Activated T-cell treated with anti-CD3 and anti-CD28 coated beads, Interleukin-2, amount 50 U/mL, for 72 hours (primary cell): ENCODE results near the gene FAM13A. TPM values are rescaled to one million over a fixed set of nuclear protein-coding genes. Genes with fewer than 3 reads are reported as not detected.
"Not testable (repeated sequence)": the region's sequence is repeated elsewhere in the genome, so short reads cannot be mapped to it uniquely, and the experiment has no call there.

Experiments
- ATAC-seq, 2 donors: fragments of 150-1000 bp; cut with Tn5 transposase; replicated peaks in 1 of 2; 2 replicates each; pipeline ENCODE4 v1.10.0; 2021; ENCODE audit warnings: moderate library complexity in 2 of 2, mild to moderate bottlenecking in 1 of 2
- DNase-seq, 2 donors: peaks; one replicate each; pipeline ENCODE4 v3.0.0; 2021 to 2022; ENCODE audit warnings: mixed read lengths in 1 of 2
- H3K27ac Mint-ChIP-seq: one replicate; pipeline ENCODE4 v1.8.0; 2022; ENCODE audit warnings: mild to moderate bottlenecking, moderate library complexity, mixed read lengths
- H3K27me3 Mint-ChIP-seq: one replicate; pipeline ENCODE4 v1.8.0; 2022; ENCODE audit warnings: low read depth, mixed read lengths
- H3K36me3 Mint-ChIP-seq, 2 donors: one replicate each; pipeline ENCODE4 v1.8.0; 2022; ENCODE audit warnings: mixed read lengths in 2 of 2, mild to moderate bottlenecking in 1 of 2; ENCODE audit not compliant: insufficient read depth in 2 of 2
- H3K4me1 Mint-ChIP-seq: one replicate; pipeline ENCODE4 v1.8.0; 2022; ENCODE audit warnings: low read depth, mixed read lengths
- H3K4me3 Mint-ChIP-seq, 2 donors: one replicate each; pipeline ENCODE4 v1.8.0; 2022; ENCODE audit warnings: mild to moderate bottlenecking in 2 of 2, mixed read lengths in 2 of 2, moderate library complexity in 2 of 2
- H3K9me3 Mint-ChIP-seq, 2 donors: one replicate each; pipeline ENCODE4 v1.8.0; 2022; ENCODE audit warnings: mixed read lengths in 2 of 2
- total RNA-seq, 2 donors: library from RNA; stranded (reverse); gene quantifications; one replicate each; pipeline ENCODE4 v1.2.3, GENCODE V29; 2022

FAM13A gene
- total RNA-seq, 2 donors from 2014 or later = 4.4 to 5.9 TPM

DNA sequence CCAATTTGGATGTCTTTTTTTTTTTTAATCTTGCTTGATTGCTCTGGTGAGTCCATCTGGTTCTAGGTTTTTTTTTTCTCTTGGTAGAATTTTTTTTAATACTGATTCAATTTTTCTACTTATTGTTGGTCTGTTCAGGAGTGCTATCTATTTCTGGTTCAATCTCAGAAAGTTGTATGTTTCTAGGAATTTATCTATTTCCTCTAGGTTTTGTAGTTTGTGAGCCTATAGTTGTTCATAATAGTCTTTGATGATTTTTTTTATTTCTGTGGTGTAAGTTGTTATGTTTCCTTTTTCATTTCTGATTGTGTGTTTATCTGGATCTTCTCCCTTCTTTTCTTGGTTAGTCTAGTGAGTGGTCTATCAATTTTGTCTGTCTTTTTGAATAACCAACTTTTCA lies 129.6 kb downstream of the FAM13A start:
- Mint-ChIP-seq H3K4me1 (peaks cover 25% of the 10 kb centered on the region), H3K9me3 (peaks cover 2 to 5% of the 10 kb centered on the region in 2 donors), H3K4me3 (no peak overlapping the region), H3K36me3 (peaks cover 0 to 5% of the 10 kb centered on the region in 2 donors), H3K27ac (peak overlapping the region; percentile 56), H3K27me3 (no peaks in the 10 kb centered on the region)
- ATAC-seq (no peak), DNase-seq (no peak)

DNA sequence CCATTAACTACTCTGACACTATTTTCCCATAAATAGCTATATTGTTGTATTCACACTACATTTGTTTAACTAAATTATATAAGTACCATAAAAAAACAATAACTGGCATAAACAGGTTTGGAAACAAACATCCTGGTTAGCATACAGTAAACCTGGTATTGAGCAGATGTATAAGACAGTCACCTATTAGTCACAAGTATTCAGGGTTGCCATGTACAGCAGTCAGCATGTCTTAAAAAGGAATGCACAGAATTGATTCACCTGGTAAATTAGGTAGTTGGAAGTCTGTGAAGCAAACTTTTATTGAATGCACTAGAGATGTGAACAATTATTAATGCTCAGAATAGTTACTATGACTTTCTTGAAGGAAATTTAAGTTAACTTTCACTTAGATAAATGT lies 137.9 kb downstream of the FAM13A start:
- H3K4me3 Mint-ChIP-seq = no peak overlapping the region
- H3K36me3 Mint-ChIP-seq = peaks cover 0 to 7% of the 10 kb centered on the region in 2 donors
- no peak overlapping the region for H3K27ac Mint-ChIP-seq
- H3K27me3 Mint-ChIP-seq = no peaks in the 10 kb centered on the region
- H3K4me1 Mint-ChIP-seq = no peaks in the 10 kb centered on the region
- ATAC-seq (no peak), DNase-seq (no peak)
- peaks cover 0 to 2% of the 10 kb centered on the region in 2 donors for H3K9me3 Mint-ChIP-seq

DNA sequence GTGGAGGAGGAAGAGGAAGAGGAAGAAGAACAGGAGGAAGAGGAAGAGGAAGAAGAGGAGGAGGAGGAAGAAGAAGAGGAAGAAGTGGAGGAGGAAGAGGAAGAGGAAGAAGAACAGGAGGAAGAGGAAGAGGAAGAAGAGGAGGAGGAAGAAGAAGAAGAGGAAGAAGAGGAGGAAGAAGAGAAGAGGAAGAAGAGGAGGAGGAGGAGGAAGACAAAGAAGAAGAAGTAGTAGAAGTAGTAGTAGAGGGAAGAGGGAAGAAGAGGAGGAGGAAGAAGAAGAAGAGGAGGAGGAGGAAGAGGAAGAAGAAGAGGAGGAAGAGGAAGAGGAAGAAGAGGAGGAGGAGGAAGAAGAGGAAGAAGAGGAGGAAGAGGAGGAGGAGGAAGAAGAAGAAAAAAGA lies 143.8 kb downstream of the FAM13A start:
- not testable (repeated sequence) for H3K27me3 Mint-ChIP-seq, H3K27ac Mint-ChIP-seq, H3K9me3 Mint-ChIP-seq, ATAC-seq, H3K4me3 Mint-ChIP-seq, H3K36me3 Mint-ChIP-seq, DNase-seq, H3K4me1 Mint-ChIP-seq

DNA sequence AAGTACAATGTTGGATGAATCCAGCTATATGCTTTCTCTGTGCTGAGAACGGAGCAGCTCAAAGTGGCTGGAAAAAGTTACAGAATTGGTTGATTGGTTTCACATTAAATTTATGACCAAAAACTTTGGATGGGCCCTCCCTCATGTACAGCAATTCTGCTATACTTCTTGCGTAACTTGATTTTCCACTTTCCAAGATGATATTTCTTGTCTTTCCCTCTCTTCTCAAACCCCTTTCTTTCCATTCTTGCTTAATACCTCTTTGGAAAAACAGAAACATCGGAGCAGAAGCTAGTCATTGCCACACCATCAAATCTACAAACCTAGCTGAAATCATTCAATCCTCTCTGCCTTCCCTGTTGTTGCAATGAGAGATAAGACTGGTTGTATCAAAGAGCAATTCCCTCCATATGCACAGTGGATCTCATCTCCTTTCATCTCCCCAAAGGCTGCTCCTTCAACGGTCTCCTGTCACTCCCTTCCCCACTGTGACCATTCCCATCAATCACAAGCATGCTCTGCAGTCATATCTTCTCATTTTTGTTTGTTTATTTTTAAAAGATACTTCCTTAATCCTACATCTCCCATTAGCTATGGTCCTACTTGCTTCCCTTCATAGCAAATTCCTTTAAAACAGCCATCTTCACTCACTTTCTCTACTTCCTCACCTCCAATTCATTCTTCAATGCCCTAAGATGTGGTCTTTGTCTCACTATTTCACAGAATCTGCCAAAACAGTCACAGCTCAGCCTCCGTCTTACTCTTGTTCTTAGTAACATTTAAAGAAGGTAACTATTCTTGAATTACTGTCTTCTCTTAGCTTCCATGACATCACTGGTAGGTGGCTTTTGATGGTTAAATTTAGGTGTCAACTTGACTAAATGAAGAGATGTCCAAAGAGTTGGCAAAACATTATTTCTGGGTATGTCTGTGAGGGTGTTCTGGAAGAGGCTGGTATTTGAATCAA lies 145.5 kb downstream of the FAM13A start:
- Mint-ChIP-seq H3K9me3 (no peaks in the 10 kb centered on the region), H3K4me1 (no peaks in the 10 kb centered on the region), H3K27ac (no peak overlapping the region), H3K27me3 (no peaks in the 10 kb centered on the region), H3K36me3 (no peaks in the 10 kb centered on the region), H3K4me3 (no peak overlapping the region)
- ATAC-seq = peak; percentile 89 to 97
- DNase-seq = peak in 1 of 2 donors; percentile 11

DNA sequence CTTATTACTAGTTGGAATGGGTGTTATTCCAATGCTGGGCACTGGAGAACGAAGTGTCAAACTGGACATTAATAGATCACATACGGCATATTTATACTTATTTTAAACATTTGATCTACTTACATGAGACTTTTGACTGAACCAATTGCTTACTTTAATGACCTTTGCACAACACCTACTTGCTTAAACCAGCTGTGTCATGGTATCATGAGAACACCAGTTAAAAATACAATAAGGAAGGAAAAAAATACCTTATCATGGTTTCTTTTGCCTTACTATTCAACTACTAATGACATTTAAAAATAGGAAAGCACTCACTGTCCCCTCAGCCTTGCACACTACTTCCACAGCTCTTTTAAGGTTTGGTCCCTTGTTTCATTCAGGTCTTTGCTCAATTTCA lies 146.9 kb downstream of the FAM13A start:
- no peak overlapping the region for H3K27ac Mint-ChIP-seq
- DNase-seq = no peak

DNA sequence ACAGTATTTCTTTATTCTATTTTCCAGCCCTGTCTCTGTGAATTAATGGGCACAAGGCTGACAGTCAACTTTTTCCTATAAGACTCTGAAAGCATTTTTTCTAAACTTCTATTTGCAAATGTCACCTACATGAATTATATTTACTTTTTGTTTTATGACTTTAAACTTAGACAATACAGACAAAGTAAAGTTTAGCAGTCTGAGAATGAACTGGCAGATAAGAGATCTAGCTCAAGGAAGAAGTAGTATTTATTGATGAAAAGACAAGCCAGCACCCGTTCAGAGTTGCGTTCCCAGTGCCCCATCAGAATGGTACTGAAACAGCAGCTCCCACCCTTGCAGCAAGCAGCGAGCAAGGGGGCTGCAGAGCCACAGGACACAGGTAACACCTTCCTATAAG lies 148.5 kb downstream of the FAM13A start:
- DNase-seq (no peak), ATAC-seq (no peak)
- no peaks in the 10 kb centered on the region for H3K36me3 Mint-ChIP-seq
- H3K4me1 Mint-ChIP-seq = no peaks in the 10 kb centered on the region
- peaks cover 0 to 2% of the 10 kb centered on the region in 2 donors for H3K9me3 Mint-ChIP-seq
- no peaks in the 10 kb centered on the region for H3K27me3 Mint-ChIP-seq
- no peak overlapping the region for H3K4me3 Mint-ChIP-seq
- no peak overlapping the region for H3K27ac Mint-ChIP-seq

More for the DNA sequence above, 146.9 kb downstream of the FAM13A start:
- H3K36me3 Mint-ChIP-seq = no peaks in the 10 kb centered on the region
- ATAC-seq = no peak
- H3K27me3 Mint-ChIP-seq = no peaks in the 10 kb centered on the region
- H3K4me1 Mint-ChIP-seq = no peaks in the 10 kb centered on the region
- H3K9me3 Mint-ChIP-seq = no peaks in the 10 kb centered on the region
- no peak overlapping the region for H3K4me3 Mint-ChIP-seq

DNA sequence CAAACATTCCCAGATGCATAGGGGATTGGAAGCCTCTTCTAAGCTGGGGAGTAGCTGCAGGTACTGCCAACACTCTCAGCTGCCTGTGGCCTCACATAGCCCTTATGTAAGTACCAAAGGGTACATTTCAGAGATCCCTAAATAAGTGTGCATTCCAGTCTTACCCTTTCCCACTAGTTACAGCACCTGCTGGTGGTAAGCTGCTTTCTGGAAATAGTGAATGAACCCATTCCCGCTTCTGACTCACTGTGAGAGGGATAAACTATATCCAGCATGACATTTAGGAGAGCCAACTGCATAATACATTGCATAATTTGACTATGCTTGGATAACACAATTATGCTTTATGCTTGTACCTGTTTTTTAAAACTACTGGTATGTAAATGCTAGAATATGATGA lies 149.0 kb downstream of the FAM13A start:
- H3K4me1 Mint-ChIP-seq = no peaks in the 10 kb centered on the region
- no peak for ATAC-seq
- H3K36me3 Mint-ChIP-seq = no peaks in the 10 kb centered on the region
- no peak overlapping the region for H3K27ac Mint-ChIP-seq
- peaks cover 0 to 2% of the 10 kb centered on the region in 2 donors for H3K9me3 Mint-ChIP-seq
- DNase-seq = no peak
- no peaks in the 10 kb centered on the region for H3K27me3 Mint-ChIP-seq
- H3K4me3 Mint-ChIP-seq = no peak overlapping the region

DNA sequence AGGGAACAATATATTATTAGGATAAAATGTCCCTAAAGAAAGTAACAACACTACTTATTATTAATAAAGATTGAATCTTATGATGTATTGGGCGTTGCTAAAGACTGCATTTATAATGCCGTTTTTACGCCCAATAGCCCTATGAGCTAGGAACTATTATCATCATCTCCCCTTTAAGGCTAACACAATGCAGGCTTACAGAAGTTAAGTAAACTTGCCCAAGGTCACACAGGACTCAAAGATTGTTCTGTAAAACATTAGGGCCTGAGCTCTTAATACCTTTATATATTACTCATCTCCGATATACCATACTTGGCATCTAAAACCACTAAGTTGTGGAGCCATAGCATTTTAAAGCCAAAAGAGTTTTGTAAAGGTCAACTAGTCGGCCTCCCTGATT lies 149.5 kb downstream of the FAM13A start:
- H3K4me1 Mint-ChIP-seq = no peaks in the 10 kb centered on the region
- ATAC-seq = no peak
- H3K27ac Mint-ChIP-seq = no peak overlapping the region
- H3K9me3 Mint-ChIP-seq = peaks cover 0 to 2% of the 10 kb centered on the region in 2 donors
- H3K27me3 Mint-ChIP-seq = no peaks in the 10 kb centered on the region
- H3K4me3 Mint-ChIP-seq = no peak overlapping the region
- H3K36me3 Mint-ChIP-seq = no peaks in the 10 kb centered on the region
- DNase-seq = no peak

DNA sequence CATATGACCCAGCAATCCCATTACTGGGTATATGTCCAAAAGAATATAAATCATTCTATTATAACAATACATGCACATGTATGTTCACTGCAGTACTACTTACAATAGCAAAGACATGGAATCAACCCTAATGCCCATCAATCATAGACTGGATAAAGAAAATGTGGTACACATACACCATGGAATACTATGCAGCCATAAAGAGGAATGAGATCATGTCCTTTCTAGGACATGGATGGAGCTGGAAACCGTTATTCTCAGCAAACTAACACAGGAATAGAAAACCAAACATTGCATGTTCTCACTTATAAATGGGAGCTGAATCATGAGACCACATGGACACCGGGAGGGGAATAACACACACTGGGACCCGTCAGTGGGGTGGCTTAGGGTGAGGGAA lies 152.7 kb downstream of the FAM13A start:
- not testable (repeated sequence) for ATAC-seq, H3K27me3 Mint-ChIP-seq, H3K4me3 Mint-ChIP-seq, H3K4me1 Mint-ChIP-seq, H3K27ac Mint-ChIP-seq, DNase-seq, H3K36me3 Mint-ChIP-seq
- H3K9me3 Mint-ChIP-seq = peaks cover 4 to 13% of the 10 kb centered on the region in 2 donors

DNA sequence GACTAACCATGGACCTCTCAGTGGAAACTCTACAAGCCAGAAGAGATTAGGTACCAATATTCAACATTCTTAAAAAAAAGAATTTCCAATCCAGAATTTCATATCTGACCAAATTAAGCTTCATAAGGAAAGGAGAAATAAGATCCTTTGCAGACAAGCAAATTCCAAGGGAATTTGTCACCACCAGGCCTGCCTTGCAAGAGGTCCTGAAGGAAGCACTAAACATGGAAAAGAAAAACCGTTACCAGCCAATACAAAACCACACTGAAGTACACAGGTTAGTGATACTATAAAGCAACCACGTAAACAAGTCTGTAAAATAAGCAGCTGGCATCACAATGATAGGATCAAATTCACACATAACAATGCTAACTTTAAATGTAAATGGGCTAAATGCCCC lies 156.6 kb downstream of the FAM13A start:
- no peak for ATAC-seq
- no peak for DNase-seq
- Mint-ChIP-seq H3K36me3 (peaks cover 0 to 6% of the 10 kb centered on the region in 2 donors), H3K4me3 (no peak overlapping the region), H3K9me3 (peaks cover 4 to 13% of the 10 kb centered on the region in 2 donors), H3K4me1 (no peaks in the 10 kb centered on the region), H3K27me3 (no peaks in the 10 kb centered on the region), H3K27ac (no peak overlapping the region)

DNA sequence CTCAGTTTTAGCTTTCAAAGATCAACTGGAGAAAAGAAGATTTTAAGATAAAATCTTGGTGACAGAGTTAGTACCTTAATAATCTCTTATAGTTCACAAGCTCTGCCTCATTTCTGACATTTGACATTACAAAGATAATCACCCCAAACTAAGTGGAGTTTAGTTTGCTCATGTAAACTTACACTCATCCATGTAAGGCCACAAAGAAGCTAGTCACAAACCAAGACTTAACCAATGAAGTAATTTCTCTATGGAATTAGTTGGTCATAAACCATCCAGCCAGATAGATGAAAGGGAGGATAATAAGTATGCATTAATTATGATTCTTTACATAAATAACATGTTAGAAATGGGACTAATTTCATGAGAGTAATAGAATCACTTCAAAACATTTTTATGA lies 159.2 kb downstream of the FAM13A start:
- H3K9me3 Mint-ChIP-seq = peaks cover 6 to 11% of the 10 kb centered on the region in 2 donors
- no peaks in the 10 kb centered on the region for H3K4me1 Mint-ChIP-seq
- H3K27ac Mint-ChIP-seq = no peak overlapping the region
- ATAC-seq (peak in 1 of 2 donors; percentile 41), DNase-seq (no peak)
- H3K27me3 Mint-ChIP-seq = no peaks in the 10 kb centered on the region
- H3K4me3 Mint-ChIP-seq = no peak overlapping the region
- H3K36me3 Mint-ChIP-seq = peaks cover 0 to 6% of the 10 kb centered on the region in 2 donors

DNA sequence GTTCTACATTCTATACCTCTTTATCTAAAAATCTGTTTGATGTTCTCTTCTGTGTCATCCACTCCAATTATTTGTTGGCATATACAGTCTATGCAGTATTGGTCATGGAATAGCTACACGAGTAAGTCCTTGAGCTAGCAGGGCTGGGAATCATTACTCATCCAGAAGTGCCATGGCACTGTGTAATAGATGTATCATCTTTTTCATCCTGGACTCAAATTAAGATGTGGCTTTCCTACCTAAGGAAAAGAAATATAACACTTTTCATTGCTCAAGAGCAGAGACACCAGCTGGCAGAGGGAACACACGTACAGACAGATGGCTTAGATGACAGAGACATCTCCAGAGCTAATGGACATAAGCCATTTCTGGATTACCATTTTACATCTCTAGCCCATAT lies 159.8 kb downstream of the FAM13A start:
- Mint-ChIP-seq H3K4me3 (no peak overlapping the region), H3K9me3 (peaks cover 6 to 11% of the 10 kb centered on the region in 2 donors), H3K4me1 (no peaks in the 10 kb centered on the region), H3K27me3 (no peaks in the 10 kb centered on the region), H3K27ac (no peak overlapping the region), H3K36me3 (peaks cover 0 to 6% of the 10 kb centered on the region in 2 donors)
- ATAC-seq = no peak
- DNase-seq = no peak

DNA sequence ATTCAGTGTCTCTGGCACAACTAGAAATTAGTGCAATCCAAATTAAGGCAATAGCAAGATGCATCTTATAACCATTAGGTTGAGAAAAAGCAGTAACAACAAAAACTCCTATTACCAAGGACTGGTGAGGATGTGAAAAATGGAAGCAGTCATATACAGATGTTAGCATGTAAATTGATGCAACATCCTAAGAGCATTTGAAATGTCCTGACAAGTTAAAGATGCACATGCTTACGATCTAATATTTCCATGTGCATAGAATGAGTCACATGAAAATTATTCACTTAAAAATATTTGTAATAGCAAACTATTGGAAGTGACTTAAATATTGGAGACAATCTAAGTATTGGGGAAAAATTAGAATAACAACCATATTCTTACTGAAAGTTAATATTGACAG lies 163.0 kb downstream of the FAM13A start:
- ATAC-seq (no peak), DNase-seq (no peak)
- Mint-ChIP-seq H3K36me3 (no peaks in the 10 kb centered on the region), H3K27me3 (no peaks in the 10 kb centered on the region), H3K27ac (no peak overlapping the region), H3K4me1 (no peaks in the 10 kb centered on the region), H3K4me3 (no peak overlapping the region), H3K9me3 (peaks cover 0 to 1% of the 10 kb centered on the region in 2 donors)

DNA sequence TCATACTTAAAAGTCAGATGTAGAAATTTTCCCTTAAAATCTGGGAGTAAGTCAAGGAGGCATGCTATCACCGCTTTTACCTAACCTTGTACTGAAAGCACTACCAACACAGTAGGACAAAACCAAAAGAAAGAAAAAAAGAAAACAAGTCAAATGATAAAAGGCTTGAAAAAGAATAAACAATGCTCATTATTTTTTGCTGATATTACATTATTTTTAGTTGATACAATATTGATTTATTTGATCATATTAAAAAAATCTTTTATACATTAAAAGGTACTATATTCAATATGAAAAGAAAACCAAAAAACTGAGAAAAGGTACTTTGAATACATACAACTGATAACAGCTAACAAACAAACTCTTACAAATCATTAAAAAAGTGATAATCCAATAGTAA lies 164.3 kb downstream of the FAM13A start:
- H3K27ac Mint-ChIP-seq = no peak overlapping the region
- H3K4me3 Mint-ChIP-seq = no peak overlapping the region
- DNase-seq = no peak
- ATAC-seq = no peak
- H3K27me3 Mint-ChIP-seq = no peaks in the 10 kb centered on the region
- no peaks in the 10 kb centered on the region for H3K36me3 Mint-ChIP-seq
- no peaks in the 10 kb centered on the region for H3K4me1 Mint-ChIP-seq
- H3K9me3 Mint-ChIP-seq = peaks cover 0 to 1% of the 10 kb centered on the region in 2 donors
